Heart left ventricle (tissue), 13 donors: ENCODE measurements around the gene RGL2.
"Not testable (repeated sequence)": the region's sequence is repeated elsewhere in the genome, so short reads cannot be mapped to it uniquely, and the experiment has no call there.

Source experiments
- CTCF ChIP-seq, 12 donors: fragments of 200-600 bp; sonication (generic) in 4 of 12; IDR thresholded peaks; one replicate each; pipeline versions ENCODE4 v1.5.0 to v1.8.0; 2018 to 2022; ENCODE audit warnings: antibody characterized with exemption in 12 of 12, mild to moderate bottlenecking in 5 of 12
- POLR2A ChIP-seq, 2 donors: fragments of 450-650 bp; IDR thresholded peaks; one replicate each; pipeline ENCODE4 v1.6.1; 2017; ENCODE audit warnings: antibody characterized with exemption in 2 of 2, mild to moderate bottlenecking in 2 of 2, moderate library complexity in 2 of 2
- donor health status: ischemic (EF 13 %, LVEDD 7.1; RV severe dilation, severe dysfunction).
- donor health status: DM: no; HTN: yes; CAD: no.
- donor health status: DM: no; HTN: no; CAD: no.
- donor health status: ischemic (EF 25% LVEDD 6.9; RV normal size, moderate dysfunction).
- donor health status: ischemic (EF 25% LVEDD 5.7; RV mildly dilated, moderate dysfunction).
- donor health status: ischemic (EF 35%, LVEDD 5.7; RV mildly dilated, moderate dysfunction).
- donor health status: nonischemic (EF 11% LVEDD 7.7; RV severe dilation, severe dysfunction).
- donor health status: DM: yes; HTN: yes; CAD: no.
- donor health status: PGD.
- donor health status: ischemic (EF 29% LVEDD 5.4; RV normal size, mild dysfunction).
- donor health status: nonischemic (EF 23%, LVEDD 6.1; RV moderate dilation, normal function).

- not testable (repeated sequence) for TF ChIP-seq CTCF, POLR2A (IDR thresholded peaks at IDR 0.05)
Measured at GRCh38 chr6:33262490-33262889, 36.3 kb downstream of the RGL2 start.
